Thymus (tissue), 11 donors: ENCODE data around the gene ADD2. TPM values are rescaled to one million over a fixed set of nuclear protein-coding genes. Genes with fewer than 3 reads are reported as not detected.
"Not testable (repeated sequence)": the region's sequence is repeated elsewhere in the genome, so short reads cannot be mapped to it uniquely, and the experiment has no call there.

Experiments used
- DNase-seq, 9 donors: peaks; one replicate each; pipeline ENCODE4 v3.0.0-alpha.2; 2013; ENCODE audit warnings: low spot score in 9 of 9, low read depth in 6 of 9, missing footprints in 1 of 9
- H3K27ac ChIP-seq, 2 donors: one replicate each; pipeline ENCODE4 v1.5.1; 2013; ENCODE audit warnings: control low read depth in 1 of 2, low read depth in 1 of 2, low read length in 1 of 2, mild to moderate bottlenecking in 1 of 2, moderate library complexity in 1 of 2
- H3K27me3 ChIP-seq, 2 donors: one replicate each; pipeline ENCODE4 v1.5.1; 2013; ENCODE audit warnings: low read length in 1 of 2; ENCODE audit not compliant: control insufficient read depth in 2 of 2, insufficient read depth in 1 of 2
- H3K36me3 ChIP-seq, 2 donors: one replicate each; pipeline ENCODE4 v1.5.1; 2013; ENCODE audit warnings: low read length in 1 of 2, mild to moderate bottlenecking in 1 of 2, moderate library complexity in 1 of 2; ENCODE audit not compliant: control insufficient read depth in 2 of 2, insufficient read depth in 2 of 2
- H3K4me1 ChIP-seq, 2 donors: one replicate each; pipeline ENCODE4 v1.5.1; 2013; ENCODE audit warnings: low read length in 2 of 2; ENCODE audit not compliant: control insufficient read depth in 2 of 2, insufficient read depth in 2 of 2
- H3K4me3 ChIP-seq, 2 donors: one replicate each; pipeline ENCODE4 v1.5.1; 2013; ENCODE audit warnings: low read length in 2 of 2, control low read depth in 1 of 2, mild to moderate bottlenecking in 1 of 2
- H3K9me3 ChIP-seq, 2 donors: one replicate each; pipeline ENCODE4 v1.5.1; 2013; ENCODE audit warnings: low read length in 1 of 2, mild to moderate bottlenecking in 1 of 2; ENCODE audit not compliant: control insufficient read depth in 2 of 2, insufficient read depth in 1 of 2
- WGBS: extraction: QIAGEN DNeasy Blood & Tissue Kit; methylation state at CpG from one replicate; pipeline ENCODE4 v1.1.7; 2013; 5-methylcytosine and 5-hydroxymethylcytosine counted together
- polyA plus RNA-seq: library from polyadenylated mRNA; stranded (reverse); fragments of 200-250 nt; gene quantifications from one replicate; pipeline ENCODE4 v1.2.3, GENCODE V29; 2013
- total RNA-seq: library from RNA; stranded (reverse); fragments of 120-200 nt; gene quantifications from one replicate; pipeline ENCODE4 v1.2.4, GENCODE V29; 2013
- donor health status: healthy.

Gene ADD2
- total and polyA plus RNA-seq, 2 donors, result 0.46 to 0.90 TPM

DNA sequence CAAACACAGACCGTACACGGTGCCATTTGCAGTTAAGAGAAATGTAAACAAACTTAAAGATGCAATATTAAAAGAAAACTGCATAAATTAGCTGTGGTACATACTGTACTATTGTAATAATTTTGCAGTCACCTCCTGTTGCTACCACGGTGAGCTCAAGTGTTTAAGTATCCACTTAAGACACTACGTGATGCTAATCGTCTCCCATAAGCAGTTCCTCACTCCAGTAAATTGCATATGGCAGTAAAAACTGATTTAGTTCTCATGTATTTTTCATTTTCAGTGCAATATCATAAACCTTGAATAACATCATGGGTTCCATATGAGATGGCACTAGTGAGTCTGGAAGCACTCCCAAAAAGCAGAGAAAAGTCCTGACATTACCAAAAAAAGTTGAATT, 38.0 kb upstream of the ADD2 start:
- 85% methylated on average over 5 of the region's 5 CpGs for WGBS
- Histone ChIP-seq H3K36me3 (no peaks in the 10 kb centered on the region), H3K4me1 (no peaks in the 10 kb centered on the region), H3K27me3 (peaks cover 0 to 10% of the 10 kb centered on the region in 2 donors), H3K9me3 (no peaks in the 10 kb centered on the region), H3K4me3 (no peak overlapping the region), H3K27ac (no peak overlapping the region)
- no peak for DNase-seq

GRCh38 chr2:70801607-70802263, 33.7 kb upstream of the ADD2 start:
- Histone ChIP-seq H3K27me3 (peaks cover 0 to 17% of the 10 kb centered on the region in 2 donors), H3K9me3 (no peaks in the 10 kb centered on the region), H3K4me3 (no peak overlapping the region), H3K27ac (no peak overlapping the region), H3K36me3 (no peaks in the 10 kb centered on the region), H3K4me1 (no peaks in the 10 kb centered on the region)
- DNase-seq, result no peak
- WGBS, result 82% methylated on average over 10 of the region's 10 CpGs

DNA sequence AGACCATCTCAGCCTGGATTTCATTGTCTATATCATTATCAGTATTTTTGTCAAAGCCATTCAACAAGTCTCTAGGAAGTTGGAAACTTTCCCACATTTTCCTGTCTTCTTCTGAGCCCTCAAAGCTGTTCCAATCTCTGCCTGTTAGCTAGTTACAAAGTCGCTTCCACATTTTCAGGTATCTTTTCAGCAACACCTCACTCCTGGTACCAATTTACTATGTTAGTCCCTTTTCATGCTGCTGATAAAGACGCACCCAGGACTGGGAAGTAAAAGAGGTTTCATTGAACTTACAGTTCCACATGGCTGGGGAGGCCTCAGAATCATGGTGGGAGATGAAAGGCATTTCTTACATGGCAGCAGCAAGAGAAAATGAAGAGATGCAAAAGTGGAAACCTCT, 31.7 kb upstream of the ADD2 start:
- no peak for DNase-seq
- Histone ChIP-seq H3K36me3 (no peaks in the 10 kb centered on the region), H3K9me3 (no peaks in the 10 kb centered on the region), H3K27me3 (peaks cover 0 to 25% of the 10 kb centered on the region in 2 donors), H3K4me1 (no peaks in the 10 kb centered on the region), H3K27ac (no peak overlapping the region), H3K4me3 (no peak overlapping the region)
- 95% methylated on average over 2 of the region's 2 CpGs for WGBS

DNA sequence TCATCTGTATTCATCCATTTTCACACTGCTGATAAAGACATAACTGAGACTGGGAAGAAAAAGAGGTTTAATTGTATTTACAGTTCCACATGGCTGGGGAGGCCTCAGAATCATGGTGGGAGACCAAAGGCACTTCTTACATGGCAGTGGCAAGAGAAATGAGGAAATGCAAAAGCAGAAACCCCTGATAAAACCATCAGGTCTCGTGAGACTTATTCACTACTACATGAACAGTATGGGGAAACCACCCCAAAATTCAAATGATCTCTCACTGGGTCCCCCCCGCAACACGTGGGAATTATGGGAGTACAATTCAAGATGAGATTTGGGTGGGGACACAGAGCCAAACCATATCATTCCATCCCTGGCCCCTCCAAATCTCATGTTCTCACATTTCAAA, 30.0 kb upstream of the ADD2 start:
- H3K4me1 ChIP-seq, DNase-seq, H3K4me3 ChIP-seq, H3K36me3 ChIP-seq, H3K9me3 ChIP-seq, H3K27ac ChIP-seq: not testable (repeated sequence)
- WGBS, result 91% methylated on average over 3 of the region's 3 CpGs
- H3K27me3 ChIP-seq, result peaks cover 3 to 38% of the 10 kb centered on the region in 2 donors

DNA sequence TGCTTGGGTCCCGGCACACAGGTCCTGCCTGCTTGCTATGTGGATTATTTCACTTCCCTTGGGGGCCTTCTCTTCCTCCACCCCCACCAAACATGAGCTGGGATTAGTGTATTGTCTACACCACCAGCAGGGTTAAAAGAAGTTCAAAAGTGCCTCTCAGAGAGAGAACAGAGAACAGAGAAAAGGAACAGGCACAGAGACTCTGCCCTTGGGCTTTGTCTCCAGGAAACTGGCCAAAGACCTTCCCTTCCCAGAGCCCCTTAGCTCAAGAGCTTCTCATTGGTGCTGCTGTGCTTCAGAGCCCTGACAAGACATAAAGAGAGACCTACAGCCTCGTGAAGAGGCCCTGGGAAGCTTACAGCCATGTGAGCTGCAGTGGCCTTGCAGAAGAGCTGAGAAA, 29.5 kb upstream of the ADD2 start:
- WGBS, result 75% methylated on average over 2 of the region's 2 CpGs
- Histone ChIP-seq H3K4me1 (no peaks in the 10 kb centered on the region), H3K9me3 (no peaks in the 10 kb centered on the region), H3K27me3 (peaks cover 3 to 38% of the 10 kb centered on the region in 2 donors), H3K27ac (no peak overlapping the region), H3K4me3 (no peak overlapping the region), H3K36me3 (no peaks in the 10 kb centered on the region)
- no peak for DNase-seq

DNA sequence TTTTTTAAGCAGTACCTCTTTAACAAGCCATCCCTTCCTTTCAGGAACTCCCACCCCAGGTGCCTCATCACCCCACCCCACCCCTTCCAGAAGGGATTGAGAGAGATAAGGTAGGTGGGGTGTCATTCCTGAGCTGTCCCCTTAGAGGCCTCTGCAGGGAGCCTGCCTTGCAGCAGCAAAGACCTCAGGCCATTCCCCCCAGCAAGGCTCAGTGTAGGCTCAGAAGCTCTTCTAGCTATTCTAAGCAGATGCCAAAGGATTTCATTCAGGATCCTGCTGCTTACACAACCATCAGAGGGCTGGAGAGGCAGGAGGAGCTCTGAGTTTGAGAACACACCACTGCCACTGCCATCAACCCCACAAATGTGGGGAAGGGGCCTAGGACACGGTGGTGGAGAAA, 28.3 kb upstream of the ADD2 start:
- no peak for DNase-seq
- 90% methylated on average over 1 of the region's 1 CpG for WGBS
- Histone ChIP-seq H3K4me1 (no peaks in the 10 kb centered on the region), H3K27me3 (peaks cover 13 to 44% of the 10 kb centered on the region in 2 donors), H3K9me3 (no peaks in the 10 kb centered on the region), H3K27ac (no peak overlapping the region), H3K4me3 (no peak overlapping the region), H3K36me3 (no peaks in the 10 kb centered on the region)

- H3K4me3 ChIP-seq, result no peak overlapping the region
- no peaks in the 10 kb centered on the region for H3K4me1 ChIP-seq
- H3K9me3 ChIP-seq, result no peaks in the 10 kb centered on the region
- 91% methylated on average over 4 of the region's 4 CpGs for WGBS
- no peak for DNase-seq
- H3K27me3 ChIP-seq, result peaks cover 20 to 49% of the 10 kb centered on the region in 2 donors
- H3K27ac ChIP-seq, result no peak overlapping the region
- H3K36me3 ChIP-seq, result no peaks in the 10 kb centered on the region
Observed at GRCh38 chr2:70795164-70795995, 27.4 kb upstream of the ADD2 start.

DNA sequence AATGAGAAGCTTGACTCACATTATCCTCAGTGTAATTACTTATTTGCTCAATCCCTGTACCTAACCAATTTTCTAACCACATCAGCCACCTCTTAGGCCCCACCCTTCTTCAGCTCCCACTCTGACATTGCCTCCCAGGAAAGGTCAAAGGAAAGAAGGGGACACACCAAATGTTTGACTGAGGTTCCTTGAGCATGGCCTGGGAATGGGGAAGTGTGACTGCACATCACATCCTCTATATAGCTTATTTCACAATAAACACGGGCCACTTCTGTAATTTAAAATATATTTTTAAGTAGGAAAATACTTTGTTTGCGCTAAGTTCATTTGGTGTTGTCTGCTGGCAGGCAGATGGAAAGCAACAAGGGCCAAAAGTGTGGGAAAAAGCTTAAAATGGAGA, 25.4 kb upstream of the ADD2 start:
- H3K4me1 ChIP-seq, result peaks cover 0 to 5% of the 10 kb centered on the region in 2 donors
- no peak overlapping the region for H3K27ac ChIP-seq
- no peak overlapping the region for H3K4me3 ChIP-seq
- no peaks in the 10 kb centered on the region for H3K9me3 ChIP-seq
- no peak for DNase-seq
- WGBS, result 51% methylated on average over 2 of the region's 2 CpGs
- no peaks in the 10 kb centered on the region for H3K36me3 ChIP-seq
- peaks cover 34 to 67% of the 10 kb centered on the region in 2 donors for H3K27me3 ChIP-seq

DNA sequence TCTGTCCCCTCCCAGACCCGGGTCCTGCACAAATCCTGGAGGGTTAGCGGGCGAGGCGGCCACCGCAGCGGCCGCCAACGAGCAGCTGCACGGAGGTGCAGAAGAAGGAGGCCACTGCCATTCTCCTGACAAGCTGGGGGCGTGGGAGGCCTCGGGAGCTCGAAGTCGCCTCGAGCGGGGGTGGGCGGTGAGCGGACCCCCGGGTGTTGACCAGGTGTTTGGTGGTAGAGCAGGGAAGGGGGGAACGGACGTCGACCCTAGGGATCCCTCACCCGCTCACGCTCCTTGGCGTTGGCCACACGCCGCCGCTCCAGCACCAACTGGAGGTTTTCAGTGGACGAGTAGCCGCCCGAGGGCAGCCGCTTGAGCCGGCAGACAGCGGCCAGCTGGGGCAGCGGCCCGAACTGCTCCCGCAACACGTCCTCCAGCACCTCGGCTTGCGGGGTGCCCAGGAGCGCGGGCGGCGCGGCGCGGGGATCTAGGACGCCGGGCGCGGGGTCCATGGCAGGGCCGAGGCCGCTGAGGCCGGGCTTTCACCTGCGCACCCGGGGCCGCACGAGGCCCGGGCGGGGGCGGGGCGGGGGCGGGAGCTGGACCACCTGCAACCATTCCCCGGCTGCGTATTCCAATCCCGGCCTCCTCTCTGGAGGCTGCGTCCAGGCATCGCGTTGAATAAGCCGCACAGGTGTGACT, 22.3 kb upstream of the ADD2 start, which contains the start of gene FIGLA:
Gene FIGLA, minus strand, starts transcription at position 508 of the 693 bp plus-strand sequence. Its CDS starts 5 bp downstream, at position 503.
- no peak within 1 kb of the TSS for H3K4me3 ChIP-seq

More for the DNA sequence above, 22.3 kb upstream of the ADD2 start, which contains the start of gene FIGLA:
- Histone ChIP-seq H3K27me3 (peaks cover 45 to 80% of the 10 kb centered on the region in 2 donors), H3K4me1 (peaks cover 0 to 5% of the 10 kb centered on the region in 2 donors), H3K27ac (no peak within 1 kb of the TSS), H3K9me3 (no peaks in the 10 kb centered on the region), H3K36me3 (no peaks in the 10 kb centered on the region)
- 5% methylated on average over 69 of the region's 69 CpGs for WGBS
- DNase-seq, result no peak
